GM21360 (cell line): Measurements from ENCODE around the gene DEDD2.

Experiments
- ATAC-seq: cut with Tn5 transposase; IDR thresholded peaks from one replicate; pipeline ENCODE4 v1.9.1; 2021; ENCODE audit warnings: mild to moderate bottlenecking, moderate library complexity; ENCODE audit not compliant: unreplicated experiment

Gene DEDD2

DNA sequence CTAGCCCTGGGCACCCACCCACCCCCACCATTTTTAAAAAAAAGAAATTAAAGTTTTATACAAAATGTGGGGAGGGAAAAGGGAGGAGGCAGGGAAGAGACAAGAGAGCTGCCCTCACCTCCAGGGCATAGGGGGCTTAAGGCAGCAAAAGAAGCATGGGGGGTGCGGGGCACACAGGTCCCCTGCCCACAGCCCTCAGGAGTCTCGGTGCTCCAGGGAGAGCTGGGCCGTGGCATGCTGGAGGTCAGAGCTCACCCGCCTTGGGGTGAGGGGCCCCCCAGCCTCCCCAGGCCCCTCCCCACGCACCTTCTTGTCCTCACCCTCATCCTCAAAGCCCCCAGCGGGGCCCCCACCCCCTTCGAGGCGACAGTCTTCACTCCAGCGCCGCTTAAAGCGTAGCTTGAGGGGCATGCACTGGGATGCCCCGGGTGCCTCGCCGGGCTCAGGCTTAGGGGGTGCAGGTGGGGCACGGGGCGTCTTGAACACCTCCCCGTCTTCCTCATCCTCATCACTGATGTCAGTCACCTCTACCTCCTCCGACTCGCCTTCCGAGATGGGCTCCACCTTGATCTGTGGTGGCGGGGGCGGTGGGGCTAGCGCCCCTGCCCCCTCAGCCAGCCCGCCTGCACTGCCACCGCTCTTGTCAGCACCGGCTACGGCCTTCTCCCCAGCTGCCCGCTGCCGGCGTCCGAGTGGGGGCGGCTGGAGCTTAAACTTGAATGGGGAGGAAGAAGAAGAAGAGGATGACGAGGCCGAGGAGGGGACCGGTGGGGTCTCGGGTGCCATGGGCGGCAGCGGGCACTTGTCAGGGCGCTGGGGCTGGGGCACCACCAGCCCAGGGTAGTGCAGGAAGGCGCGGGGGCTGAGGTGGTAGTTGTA lies 31.0 kb upstream of the DEDD2 start:
- ATAC-seq = no peak

DNA sequence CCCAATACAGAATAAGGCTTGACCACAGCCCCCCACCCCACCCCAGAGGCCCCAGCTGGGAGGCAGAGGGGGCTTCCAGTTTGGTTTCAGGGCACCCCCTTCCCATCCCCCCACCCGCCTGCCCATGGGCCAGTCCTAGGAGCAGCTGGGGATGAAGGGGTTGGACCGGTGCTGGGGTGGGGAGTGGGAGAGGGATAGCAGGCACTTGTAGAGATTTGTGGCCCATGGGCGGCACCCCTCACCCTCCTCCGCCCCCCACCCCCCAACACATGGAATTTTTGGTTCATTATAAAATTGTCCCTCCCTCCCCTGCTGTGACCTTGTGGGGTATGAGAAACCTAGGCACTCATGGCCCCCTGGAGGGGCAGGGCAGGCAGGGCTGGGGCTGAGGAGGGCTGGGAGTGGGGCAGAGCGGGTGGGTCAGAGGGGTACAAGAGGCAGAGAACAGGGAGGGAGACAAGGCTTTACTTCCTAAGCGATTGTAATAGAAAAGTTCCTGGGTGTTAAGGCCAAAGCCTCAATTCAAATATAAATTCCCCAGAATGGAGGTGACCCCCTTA lies 30.2 kb upstream of the DEDD2 start:
- ATAC-seq = no peak

DNA sequence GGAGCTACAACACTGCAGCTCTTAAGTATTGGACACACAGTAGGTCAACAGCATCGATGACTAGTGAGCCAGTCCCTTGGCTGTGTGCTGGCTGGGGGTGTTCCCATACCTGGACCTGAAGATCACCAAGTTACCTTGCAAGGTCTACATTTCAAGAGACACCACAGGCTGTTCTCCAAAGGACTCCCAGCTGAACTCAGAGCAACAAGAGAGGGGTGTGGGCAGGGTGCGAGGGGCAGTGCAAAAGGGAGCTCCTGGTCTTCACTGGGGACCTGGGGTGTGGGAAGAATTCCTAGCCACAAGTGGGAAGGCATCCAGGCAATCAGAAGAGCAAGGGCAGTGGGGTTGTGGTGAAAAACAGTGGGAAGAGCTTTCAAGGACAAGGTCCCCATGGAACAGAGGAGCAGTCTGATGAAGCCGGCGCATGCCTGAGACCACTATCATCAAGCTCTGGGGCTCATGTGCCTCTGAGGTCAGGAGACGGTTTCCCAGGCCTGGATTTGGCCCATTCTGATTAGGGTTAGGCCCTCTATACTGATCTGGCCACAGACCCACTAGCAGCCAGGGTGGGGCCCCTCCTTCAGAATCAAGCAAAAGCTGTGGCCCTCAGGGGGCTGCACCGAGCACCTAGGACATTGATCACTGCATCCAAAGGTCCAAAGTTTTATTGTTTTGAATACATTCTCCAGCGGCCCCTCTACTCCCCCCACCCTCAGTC lies 29.6 kb upstream of the DEDD2 start:
- ATAC-seq = no peak

DNA sequence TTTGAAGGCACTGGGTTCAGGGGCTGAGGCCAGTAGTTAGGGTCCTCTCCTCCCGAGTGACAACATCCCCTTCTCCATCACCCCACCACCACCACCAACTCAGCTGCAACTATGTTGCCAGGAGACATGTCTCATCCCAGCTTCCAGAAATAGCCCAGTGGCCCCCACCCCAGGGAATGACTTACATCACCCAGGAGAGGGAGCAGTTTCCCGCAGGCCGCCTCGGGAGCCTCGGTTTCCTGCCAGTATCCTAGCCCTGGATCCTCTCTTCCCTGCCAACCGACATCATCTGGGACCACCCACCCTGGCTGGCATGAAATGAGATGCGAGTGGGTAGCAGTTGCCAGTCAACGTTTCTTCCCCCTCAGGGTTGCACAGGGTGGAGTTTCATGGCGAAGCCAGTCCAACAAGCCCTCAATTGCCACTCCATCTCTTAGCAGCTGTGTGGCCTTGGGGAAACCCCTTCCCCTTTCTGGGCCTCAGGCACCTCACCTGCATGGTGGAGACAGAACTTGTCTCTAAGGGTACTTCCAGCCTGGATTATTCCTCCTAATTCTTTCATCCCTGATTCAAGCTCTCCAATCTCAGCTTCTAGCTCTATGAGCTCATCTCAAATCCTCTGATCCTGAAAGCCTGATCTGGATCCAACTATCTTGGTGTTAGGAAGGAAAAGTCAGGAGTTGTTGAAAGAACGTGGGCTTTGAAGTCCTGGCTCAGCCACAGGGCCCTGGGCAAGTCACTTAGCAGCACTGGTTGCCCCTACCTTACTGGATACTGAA lies 28.9 kb upstream of the DEDD2 start:
- no peak for ATAC-seq

GRCh38 chr19:42245231-42245630 lies 27.8 kb upstream of the DEDD2 start:
- no peak for ATAC-seq

GRCh38 chr19:42244347-42245220 lies 27.1 kb upstream of the DEDD2 start:
- peak; percentile 29 for ATAC-seq

DNA sequence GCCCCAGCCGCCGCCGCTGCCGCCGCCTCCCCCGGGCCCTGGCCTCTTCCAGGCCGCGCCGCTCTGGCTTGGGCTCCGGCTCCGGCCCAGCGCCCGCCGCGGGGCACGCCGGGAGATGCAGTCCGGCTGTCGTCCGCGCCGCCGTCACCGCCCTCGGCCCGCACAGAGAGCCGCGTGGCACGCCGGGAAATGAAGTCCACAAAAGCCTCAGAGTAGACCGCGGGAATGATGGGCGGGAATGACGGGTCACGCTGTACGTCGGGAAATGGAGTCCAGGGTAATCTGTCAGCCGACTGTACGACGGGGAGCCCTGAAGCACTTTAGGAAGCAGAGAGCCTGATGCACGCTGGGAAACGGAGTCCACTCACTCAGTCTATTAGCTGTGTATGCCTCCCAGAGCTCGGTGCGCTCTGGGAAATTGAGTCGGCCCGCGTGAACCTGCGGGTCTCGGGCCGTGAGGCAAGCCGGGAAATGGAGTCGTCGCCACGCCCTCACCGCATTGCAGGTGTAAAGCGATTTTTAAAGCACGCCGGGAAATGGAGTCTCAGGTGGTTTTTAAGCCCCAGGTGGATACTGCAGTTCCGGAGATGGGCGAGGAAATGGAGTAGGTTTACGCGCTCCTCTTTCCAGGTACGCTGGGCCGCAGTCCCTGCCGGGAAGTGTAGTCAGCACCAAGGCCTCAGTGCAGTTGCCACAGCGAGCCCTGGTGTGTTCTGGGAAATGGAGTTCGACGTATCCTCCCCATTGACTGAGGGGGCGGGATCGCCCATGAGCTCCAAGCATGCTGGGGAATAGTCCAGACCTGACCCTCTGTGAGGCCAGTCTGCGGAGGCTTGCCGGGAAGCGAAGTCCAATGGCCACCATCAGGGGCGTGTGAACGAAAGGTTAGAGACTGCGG lies 25.3 kb upstream of the DEDD2 start, which contains the start of gene GSK3A:
GSK3A (minus strand) TSS at position 91 of the 898 bp plus-strand sequence. CDS start 137 bp downstream, outside the sequence.
- peak; percentile 60 for ATAC-seq

GRCh38 chr19:42242069-42242511 lies 24.6 kb upstream of the DEDD2 start:
- peak; percentile 7 for ATAC-seq

DNA sequence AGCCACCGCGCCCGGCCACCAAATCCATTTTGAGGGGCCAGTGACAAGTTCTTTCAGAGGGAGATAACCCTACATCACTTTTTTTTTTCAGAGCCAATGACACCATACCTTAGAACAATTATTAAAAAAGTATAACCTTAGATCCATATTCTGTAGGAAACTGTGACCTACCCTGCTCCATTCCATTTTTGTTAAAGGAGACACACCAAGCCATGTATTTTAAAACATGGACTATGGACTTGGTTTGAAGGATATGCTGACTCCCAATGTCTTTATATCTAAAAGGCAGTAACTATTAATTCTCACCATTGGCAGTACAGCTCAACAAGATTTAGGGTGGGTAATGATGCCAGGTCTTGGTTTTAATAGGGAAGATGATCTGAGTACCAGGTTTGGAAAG lies 23.8 kb upstream of the DEDD2 start:
- no peak for ATAC-seq

DNA sequence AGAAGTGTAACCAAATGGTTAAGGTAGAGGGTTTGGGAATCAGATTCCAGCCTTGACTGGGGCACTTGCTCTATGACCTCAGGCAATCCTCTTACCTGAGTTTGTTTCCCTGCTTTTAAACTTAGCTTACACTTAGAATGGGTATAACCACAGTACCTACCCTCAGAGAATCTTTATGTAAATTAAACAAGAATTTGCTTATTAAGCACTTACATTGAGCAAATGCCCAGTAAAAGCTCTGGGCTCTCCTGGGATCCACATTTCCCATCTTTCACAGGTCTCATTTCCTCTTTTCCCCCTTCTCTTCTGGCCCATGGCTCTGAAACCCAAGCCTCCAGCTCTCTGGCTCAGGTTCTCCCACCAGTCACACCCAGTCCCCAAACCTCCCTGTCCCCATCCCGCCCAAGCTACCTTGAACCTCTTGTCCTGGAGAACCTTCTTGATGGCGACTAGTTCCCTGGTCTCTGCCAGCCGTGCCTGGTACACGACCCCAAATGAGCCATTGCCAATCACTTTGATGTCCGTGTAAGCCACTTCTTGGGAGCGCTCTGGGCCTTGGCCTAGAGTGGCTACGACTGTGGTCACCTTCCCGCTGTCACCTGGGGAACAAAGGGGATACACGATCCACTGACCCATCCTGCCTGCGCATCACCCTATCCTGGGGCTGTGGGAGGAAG lies 22.2 kb upstream of the DEDD2 start:
- no peak for ATAC-seq

GRCh38 chr19:42235181-42235580 lies 17.7 kb upstream of the DEDD2 start:
- no peak for ATAC-seq

DNA sequence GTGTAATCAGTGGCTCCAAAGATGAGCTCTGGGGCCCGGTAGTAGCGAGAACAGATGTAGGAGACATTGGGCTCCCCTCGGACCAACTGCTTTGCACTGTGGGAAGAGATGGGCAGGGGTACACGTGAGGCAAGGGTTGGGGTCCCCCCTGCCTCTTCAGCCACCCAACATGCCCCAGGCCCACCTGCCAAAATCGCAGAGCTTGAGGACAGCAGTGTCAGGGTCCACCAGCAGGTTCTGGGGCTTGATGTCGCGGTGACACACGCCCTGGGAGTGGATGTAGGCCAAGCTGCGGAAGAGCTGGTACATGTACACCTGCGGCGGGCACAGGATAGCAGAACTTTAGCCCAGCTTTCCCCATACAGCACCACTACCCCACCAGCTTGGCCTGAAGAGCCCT lies 16.9 kb upstream of the DEDD2 start:
- ATAC-seq = no peak

DNA sequence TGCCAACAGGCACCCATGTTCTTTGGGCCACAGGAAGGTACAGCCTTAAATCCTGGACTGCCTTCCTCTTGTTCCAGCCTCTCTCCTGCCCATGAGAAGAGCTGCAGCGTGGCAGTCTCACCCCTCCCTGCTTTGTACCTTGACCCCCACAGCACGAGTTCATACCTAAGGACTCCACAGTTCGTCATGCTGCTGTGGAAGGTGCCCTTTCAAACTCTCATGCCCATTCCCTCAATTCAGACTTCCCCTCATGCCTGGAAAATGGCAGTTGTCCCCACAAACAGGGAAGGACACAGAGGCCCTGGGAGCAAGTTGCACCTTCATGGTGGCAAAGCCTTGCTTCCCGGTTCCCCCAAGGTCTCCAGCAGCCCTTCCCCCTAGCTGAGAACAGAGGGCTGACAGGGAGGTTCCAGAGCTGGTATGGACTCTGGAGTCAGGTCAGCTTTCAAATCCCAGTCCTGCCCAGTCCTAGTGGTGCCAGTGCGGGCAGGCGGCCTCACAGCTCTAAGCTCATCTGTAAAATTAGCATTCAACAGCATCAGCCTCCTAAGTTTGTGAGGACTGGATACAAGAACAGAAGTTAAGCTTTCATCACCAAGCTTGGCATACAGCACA lies 16.3 kb upstream of the DEDD2 start:
- no peak for ATAC-seq

DNA sequence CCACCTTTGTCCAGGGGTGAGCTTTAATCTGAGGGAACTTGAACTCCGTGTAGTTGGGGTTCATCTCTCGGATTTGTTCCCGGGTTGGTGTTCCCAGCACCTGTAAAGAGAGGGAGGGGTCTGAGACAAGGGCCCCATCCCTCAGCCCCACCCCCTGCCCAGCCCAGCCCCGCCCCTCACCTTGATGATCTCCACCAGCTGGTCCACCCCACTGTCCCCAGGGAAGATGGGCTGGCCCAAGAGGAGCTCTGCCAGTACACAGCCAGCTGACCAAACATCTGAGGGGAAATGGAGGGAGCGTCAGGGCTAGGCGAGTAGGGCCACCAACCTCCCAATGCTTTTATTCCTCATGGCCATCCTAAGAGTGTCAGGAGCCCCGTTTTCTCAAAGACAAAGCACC lies 15.6 kb upstream of the DEDD2 start:
- no peak for ATAC-seq

GRCh38 chr19:42232435-42232834 lies 15.0 kb upstream of the DEDD2 start:
- no peak for ATAC-seq

- ATAC-seq = no peak
Measured at GRCh38 chr19:42230571-42230970, 13.1 kb upstream of the DEDD2 start.

DNA sequence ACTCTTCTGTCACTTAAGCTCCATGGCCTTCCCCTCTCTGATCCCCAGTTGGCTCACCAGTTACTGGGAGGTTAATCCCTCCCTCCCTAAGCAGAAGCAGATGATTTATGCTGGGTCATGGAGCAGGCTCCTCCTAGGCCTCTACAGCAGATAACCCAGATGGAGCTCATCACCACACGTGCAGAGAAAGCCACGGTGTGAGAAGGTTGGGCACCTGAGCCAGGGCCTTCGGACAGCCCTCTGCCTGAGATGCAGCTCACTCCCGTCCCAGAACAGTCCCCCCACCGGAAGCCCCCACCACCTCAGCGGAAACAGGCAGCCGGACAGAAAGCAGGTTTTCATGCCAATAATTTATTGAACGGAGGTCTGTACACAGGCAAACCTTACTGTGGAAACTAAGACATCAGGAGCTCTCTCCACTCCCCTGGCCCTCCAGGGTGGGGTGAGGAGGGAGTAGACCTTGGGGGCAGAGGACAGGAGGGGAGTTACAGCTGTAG lies 12.4 kb upstream of the DEDD2 start:
- ATAC-seq = no peak
